Head of caudate nucleus (tissue), 42 donors: Measurements from ENCODE around the gene PTF1A.

Source experiments
- DNase-seq, 42 donors: peaks; one replicate each; pipeline versions ENCODE4 v3.0.0 to v3.0.0-alpha.2; 2020 to 2021; ENCODE audit warnings: mixed read lengths in 7 of 42
- intact Hi-C: fragments of 100-400 bp; cut with DNase I; formaldehyde crosslinking; loops from one replicate; pipeline ENCODE4 v1.15.0; 2022

Gene PTF1A

GRCh38 chr10:23174977-23175512 is 17.1 kb upstream of the PTF1A start:
- DNase-seq: peak in 1 of 42 donors; percentile 19
- intact Hi-C loops: no loop called here

- intact Hi-C loops: no loop called here
- no peak for DNase-seq
Measured at GRCh38 chr10:23186178-23186577, 5.9 kb upstream of the PTF1A start.

- intact Hi-C loops: no loop called here
- DNase-seq: no peak
Measured at GRCh38 chr10:23186697-23187096, 5.4 kb upstream of the PTF1A start.

GRCh38 chr10:23187155-23187554 is 5.0 kb upstream of the PTF1A start:
- no peak for DNase-seq
- intact Hi-C loops: no loop called here

GRCh38 chr10:23189024-23189423 is 3.1 kb upstream of the PTF1A start:
- intact Hi-C loops: no loop called here
- no peak for DNase-seq

- no peak for DNase-seq
- intact Hi-C loops: no loop called here
Measured at GRCh38 chr10:23190872-23191763, 994 bp upstream of the PTF1A start.

GRCh38 chr10:23192712-23193434 is 761 bp downstream of the PTF1A start:
- DNase-seq: no peak
- intact Hi-C loops: no loop called here

- DNase-seq: no peak
- intact Hi-C loops: no loop called here
Measured at GRCh38 chr10:23193435-23194074, 1.4 kb downstream of the PTF1A start.

- no peak for DNase-seq
- intact Hi-C loops: no loop called here
Measured at GRCh38 chr10:23194471-23194965, 2.4 kb downstream of the PTF1A start.

GRCh38 chr10:23194966-23195845 is 3.1 kb downstream of the PTF1A start:
- intact Hi-C loops: no loop called here
- DNase-seq: no peak

- DNase-seq: no peak
- intact Hi-C loops: no loop called here
Measured at GRCh38 chr10:23195846-23196600, 3.9 kb downstream of the PTF1A start.

GRCh38 chr10:23196915-23197314 is 4.8 kb downstream of the PTF1A start:
- no peak for DNase-seq
- intact Hi-C loops: no loop called here

- DNase-seq: no peak
- intact Hi-C loops: no loop called here
Measured at GRCh38 chr10:23197416-23197861, 5.3 kb downstream of the PTF1A start.

GRCh38 chr10:23198610-23198939 is 6.5 kb downstream of the PTF1A start:
- DNase-seq: peak in 7 of 42 donors; percentile 9 to 38 (median 30)

GRCh38 chr10:23198940-23199767 is 7.0 kb downstream of the PTF1A start:
- peak in 2 of 42 donors; percentile 11 to 32 for DNase-seq
- intact Hi-C loops: no loop called here

More at GRCh38 chr10:23198610-23198939, 6.5 kb downstream of the PTF1A start:
- intact Hi-C loops: no loop called here

GRCh38 chr10:23199768-23200511 is 7.8 kb downstream of the PTF1A start:
- intact Hi-C loops: no loop called here

More at GRCh38 chr10:23199768-23200511, 7.8 kb downstream of the PTF1A start:
- no peak for DNase-seq
